HCT116 (cell line): ENCODE results near the gene PLA2G4B. TPM values are rescaled to one million over a fixed set of nuclear protein-coding genes. Genes with fewer than 3 reads are reported as not detected.
A peak's percentile ranks its signal among the peaks of the same experiment; 100 is the strongest.

Source experiments
- ATAC-seq: fragments of 200-7000 bp; cut with Tn5 transposase; 2 replicates; pipeline ENCODE4 v1.9.1; 2020; ENCODE audit warnings: mild to moderate bottlenecking, moderate library complexity
- BruUV-seq: library from RNA; stranded (reverse); fragments of 400-500 nt; replicated peaks from 2 replicates; lab custom pipeline; 2021; lab: Mats Ljungman, UMichigan
- CTCF ChIA-PET: fragments of 300-600 bp; sonication (Branson Sonifier 250); formaldehyde crosslinking; loops from one replicate; lab custom pipeline; 2021; ENCODE audit warnings: antibody characterized with exemption; lab: Charles Lee
- POLR2A ChIA-PET: fragments of 300-600, 350-600 bp; sonication (Branson Sonifier 250); formaldehyde crosslinking; loops from one replicate; lab custom pipeline; 2021; ENCODE audit warnings: antibody characterized with exemption; lab: Charles Lee
- RAD21 ChIA-PET, 2 experiments: fragments of 300-600 bp; sonication (Branson Sonifier 250); formaldehyde crosslinking; loops; one replicate each; lab custom pipeline; 2023; ENCODE audit warnings: low total read pairs in 2 of 2; ENCODE audit not compliant: uncharacterized antibody in 2 of 2, unreplicated experiment in 2 of 2, low non-redundant PET in 1 of 2; lab: Charles Lee
- DNase-seq: peaks from one replicate; pipeline ENCODE4 v3.0.0-alpha.2; 2010; ENCODE audit warnings: low read depth, low spot score
- H2AFZ ChIP-seq: fragments of 200-600 bp; shearing (Covaris generic), sonication (generic); 2 replicates; pipeline ENCODE4 v1.6.1; 2017; ENCODE audit warnings: low read depth, mixed run types, mixed read lengths, antibody characterized with exemption, low read length; ENCODE audit not compliant: poor library complexity, severe bottlenecking
- H3K27ac ChIP-seq: 2 replicates; pipeline ENCODE4 v1.5.1; 2012; ENCODE audit warnings: low read depth, low read length
- H3K27me3 ChIP-seq: fragments of 200-600 bp; sonication (generic); 2 replicates; pipeline ENCODE4 v1.6.1; 2016; ENCODE audit warnings: mixed run types, low read length, mixed read lengths; ENCODE audit not compliant: insufficient read depth
- H3K36me3 ChIP-seq, 2 experiments: fragments of 200-500 bp in 1 of 2; fragments of 200-600 bp in 1 of 2; sonication (Bioruptor generic) in 1 of 2; sonication (generic) in 1 of 2; 2 replicates each; pipeline versions ENCODE4 v1.5.1 to v1.6.1; 2014 to 2016; ENCODE audit warnings: low read length in 2 of 2, inconsistent platforms in 1 of 2, mixed read lengths in 1 of 2, mixed run types in 1 of 2; ENCODE audit not compliant: insufficient read depth in 2 of 2, control insufficient read depth in 1 of 2
- H3K4me1 ChIP-seq, 2 experiments: fragments of 200-600 bp in 1 of 2; sonication (generic) in 1 of 2; 2 replicates each; pipeline versions ENCODE4 v1.5.1 to v1.6.1; 2012 to 2017; ENCODE audit warnings: low read length in 2 of 2, inconsistent platforms in 1 of 2, mild to moderate bottlenecking in 1 of 2, mixed read lengths in 1 of 2, mixed run types in 1 of 2, moderate library complexity in 1 of 2; ENCODE audit not compliant: insufficient read depth in 2 of 2, control insufficient read depth in 1 of 2
- H3K4me2 ChIP-seq: fragments of 200-600 bp; sonication (generic); 2 replicates; pipeline ENCODE4 v1.6.1; 2017; ENCODE audit warnings: mixed run types, low read length, mixed read lengths
- H3K4me3 ChIP-seq, 2 experiments: fragments of 200-600 bp in 1 of 2; sonication (generic) in 1 of 2; replicated peaks in 1 of 2; 2 replicates each; pipeline ENCODE4 v1.5.1; 2011 to 2016; ENCODE audit warnings: low read length in 2 of 2, control low read depth in 1 of 2, low read depth in 1 of 2, mild to moderate bottlenecking in 1 of 2, mixed read lengths in 1 of 2, mixed run types in 1 of 2
- H3K79me2 ChIP-seq: fragments of 200-600 bp; sonication (generic); 2 replicates; pipeline ENCODE4 v1.6.1; 2017; ENCODE audit warnings: mild to moderate bottlenecking, mixed run types, low read length, moderate library complexity, mixed read lengths; ENCODE audit not compliant: insufficient read depth
- H3K9ac ChIP-seq: fragments of 200-600 bp; sonication (generic); 2 replicates; pipeline ENCODE4 v1.6.1; 2016; ENCODE audit warnings: low read length, mixed read lengths
- H3K9me2 ChIP-seq: fragments of 200-600 bp; sonication (generic), shearing (Covaris generic); 2 replicates; pipeline ENCODE4 v1.6.1; 2017; ENCODE audit warnings: mixed run types, mild to moderate bottlenecking, moderate library complexity; ENCODE audit not compliant: insufficient read depth
- H3K9me3 ChIP-seq, 2 experiments: fragments of 200-500 bp in 1 of 2; fragments of 200-600 bp in 1 of 2; sonication (Bioruptor generic) in 1 of 2; sonication (generic) in 1 of 2; 2 replicates each; pipeline ENCODE4 v1.6.1; 2014 to 2017; ENCODE audit warnings: low read length in 2 of 2, mixed read lengths in 2 of 2, inconsistent platforms in 1 of 2, low read depth in 1 of 2, mild to moderate bottlenecking in 1 of 2, mixed run types in 1 of 2, moderate library complexity in 1 of 2; ENCODE audit not compliant: control insufficient read depth in 1 of 2, insufficient read depth in 1 of 2
- H4K20me1 ChIP-seq: fragments of 200-600 bp; sonication (generic), shearing (Covaris generic); 2 replicates; pipeline ENCODE4 v1.6.1; 2017; ENCODE audit warnings: mixed run types, mild to moderate bottlenecking, moderate library complexity; ENCODE audit not compliant: insufficient read depth
- ATF3 ChIP-seq: IDR thresholded peaks from 2 replicates; pipeline ENCODE4 v1.6.1; 2012
- CBX3 ChIP-seq: IDR thresholded peaks from 2 replicates; pipeline ENCODE4 v1.6.1; 2012; ENCODE audit warnings: low read depth
- CEBPB ChIP-seq: IDR thresholded peaks from 2 replicates; pipeline ENCODE4 v1.6.1; 2012; ENCODE audit warnings: low read depth
- EZH2 ChIP-seq: fragments of 200-600 bp; sonication (generic); IDR thresholded peaks from 2 replicates; pipeline ENCODE4 v1.6.1; 2017; ENCODE audit warnings: antibody characterized with exemption, mixed run types
- EZH2phosphoT487 ChIP-seq: fragments of 200-600 bp; IDR thresholded peaks from 2 replicates; pipeline ENCODE4 v1.6.1; 2018; ENCODE audit warnings: antibody characterized with exemption, borderline replicate concordance
- FOSL1 ChIP-seq: IDR thresholded peaks from 2 replicates; pipeline ENCODE4 v1.6.1; 2012; ENCODE audit warnings: low read depth
- MAX ChIP-seq: IDR thresholded peaks from 2 replicates; pipeline ENCODE4 v1.6.1; 2012
- POLR2A ChIP-seq: IDR thresholded peaks from 2 replicates; pipeline ENCODE4 v1.7.0; 2011; ENCODE audit warnings: borderline replicate concordance; ENCODE audit not compliant: insufficient read depth, insufficient read length; ENCODE audit errors: extremely low read depth
- POLR2AphosphoS5 ChIP-seq: IDR thresholded peaks from 2 replicates; pipeline ENCODE4 v1.6.1; 2011; ENCODE audit warnings: mild to moderate bottlenecking, low read depth, low read length, moderate library complexity
- RAD21 ChIP-seq: IDR thresholded peaks from 2 replicates; pipeline ENCODE4 v1.6.1; 2012; ENCODE audit warnings: low read depth, mild to moderate bottlenecking
- REST ChIP-seq: IDR thresholded peaks from 2 replicates; pipeline ENCODE4 v1.6.1; 2012; ENCODE audit warnings: low read depth
- SIN3A ChIP-seq: IDR thresholded peaks from 2 replicates; pipeline ENCODE4 v1.6.1; 2012; ENCODE audit warnings: low read depth
- SP1 ChIP-seq: IDR thresholded peaks from 2 replicates; pipeline ENCODE4 v1.6.1; 2012; ENCODE audit warnings: low read depth
- ZNF274 ChIP-seq: fragments of 200-500 bp; sonication (Bioruptor generic); IDR thresholded peaks from 2 replicates; pipeline ENCODE4 v1.6.1; 2014; ENCODE audit warnings: mild to moderate bottlenecking, low read depth, low read length, inconsistent platforms
- intact Hi-C: fragments of 100-400 bp; cut with micrococcal nuclease; formaldehyde crosslinking; loops from 2 replicates; pipeline ENCODE4 v1.10.0; 2022
- total RNA-seq: library from RNA; stranded (reverse); gene quantifications from one replicate; pipeline ENCODE4 v1.2.1, GENCODE V29; 2021; ENCODE audit not compliant: unreplicated experiment

PLA2G4B gene
- total RNA-seq, 1 experiment from 2014 or later, result 4.7 TPM

- intact Hi-C loops, result no loop called here
- CTCF ChIA-PET, result interaction anchor here (1.0 to 2.5 kb wide), 2 partner anchors 10 to 120 kb away, joined by 3 to 20 read pairs; partner anchors contain the start of gene MAPKBP1
- ATAC-seq, result peak; percentile 45
- H3K4me3 ChIP-seq, result peak overlapping the region in 1 of 2 experiments; percentile 2; a peak in 1 of 4 replicates
- no peaks in the 10 kb centered on the region for H3K79me2 ChIP-seq
- POLR2A ChIA-PET, result interaction anchor here (1.0 to 1.6 kb wide), 3 partner anchors 22 to 121 kb away, joined by 3 to 7 read pairs (median 3); no protein-coding TSS in a partner anchor
- H3K9me2 ChIP-seq, result no peaks in the 10 kb centered on the region
- peak overlapping the region; percentile 64 for H3K4me2 ChIP-seq
- peak overlapping the region; percentile 33; the same call in 1 of the 2 replicates for H3K9ac ChIP-seq
- H4K20me1 ChIP-seq, result no peaks in the 10 kb centered on the region
- RAD21 ChIA-PET, result no interaction called here
- H3K36me3 ChIP-seq, result 0 out of 4 replicates have a peak, but pooled peaks cover 2 to 3% of the 10 kb centered on the region in 2 experiments
- no peak overlapping the region for H2AFZ ChIP-seq
- peak overlapping the region; percentile 33; the same call in 1 of the 2 replicates for H3K27ac ChIP-seq
- no peaks in the 10 kb centered on the region for H3K9me3 ChIP-seq
- H3K27me3 ChIP-seq, result no peaks in the 10 kb centered on the region
- DNase-seq, result no peak
- TF ChIP-seq POLR2AphosphoS5, result no peak
- TF ChIP-seq REST, result no peak
- no peak for TF ChIP-seq FOSL1
- no peak for TF ChIP-seq CEBPB
- no peak for TF ChIP-seq SP1
- TF ChIP-seq CBX3, result no peak
- TF ChIP-seq EZH2, result no peak
- no peak for TF ChIP-seq ATF3
- TF ChIP-seq SIN3A, result no peak
- TF ChIP-seq MAX, result no peak
- no peak for TF ChIP-seq POLR2A
- TF ChIP-seq ZNF274, result no peak
- TF ChIP-seq RAD21, result no peak
- no peak for TF ChIP-seq EZH2phosphoT487
- no TSS peak for BruUV-seq
- H3K4me1 ChIP-seq, result peaks cover 27 to 30% of the 10 kb centered on the region in 2 experiments
Measured at GRCh38 chr15:41894251-41894790, 55.7 kb downstream of the PLA2G4B start.
